GM12878 (cell line): ENCODE data around the gene RBM15B. TPM values are rescaled to one million over a fixed set of nuclear protein-coding genes. Genes with fewer than 3 reads are reported as not detected.

ENCODE experiments used
- ATAC-seq: fragments of 200-7000 bp; cut with Tn5 transposase; 3 replicates; pipeline ENCODE4 v1.9.1; 2020; ENCODE audit warnings: mild to moderate bottlenecking, moderate library complexity
- BruUV-seq: library from RNA; stranded (reverse); fragments of 400-500 nt; replicated peaks from 2 replicates; lab custom pipeline; 2021; lab: Mats Ljungman, UMichigan
- CTCF ChIA-PET: fragments of 300-600 bp; sonication (Branson Sonifier 250); formaldehyde crosslinking; extraction: SDS; loops from one replicate; lab custom pipeline; 2021; ENCODE audit warnings: inconsistent platforms; lab: Yijun Ruan, JAX
- POLR2A ChIA-PET: fragments of 350-600 bp; formaldehyde crosslinking; extraction: SDS; loops from one replicate; lab custom pipeline; 2021; ENCODE audit warnings: inconsistent platforms; lab: Charles Lee
- RAD21 ChIA-PET: fragments of 300-600 bp; sonication (Branson Sonifier 250); formaldehyde crosslinking; loops from one replicate; lab custom pipeline; 2023; ENCODE audit warnings: antibody characterized with exemption; ENCODE audit not compliant: unreplicated experiment; lab: Charles Lee
- SMC1A ChIA-PET: fragments of 300-600 bp; sonication (Branson Sonifier 250); formaldehyde crosslinking; loops from one replicate; lab custom pipeline; 2023; ENCODE audit not compliant: unreplicated experiment, uncharacterized antibody; lab: Charles Lee
- DNase-seq: peaks from one replicate; pipeline ENCODE4 v3.0.0-alpha.2; 2011; ENCODE audit warnings: low read depth, low spot score
- FAIRE-seq: peaks from 3 replicates; lab custom pipeline; 2011; peaks lifted over from hg19 to GRCh38; lab: Jason Lieb, UNC
- H2AFZ ChIP-seq: 2 replicates; pipeline ENCODE4 v1.6.0; 2011; ENCODE audit warnings: low read depth, low read length, control low read depth; ENCODE audit not compliant: control insufficient read depth
- H3K27ac ChIP-seq: 2 replicates; pipeline ENCODE4 v1.5.1; 2011; ENCODE audit warnings: control low read depth; ENCODE audit not compliant: control insufficient read depth, insufficient read depth
- H3K27me3 ChIP-seq, 2 experiments: replicated peaks in 1 of 2; 2 replicates each; pipeline versions ENCODE4 v1.6.0 to v1.6.1; 2011; ENCODE audit warnings: low read length in 1 of 2; ENCODE audit not compliant: control insufficient read depth in 2 of 2, insufficient read depth in 2 of 2
- H3K36me3 ChIP-seq, 2 experiments: 2 replicates each; pipeline ENCODE4 v1.5.1; 2011; ENCODE audit warnings: low read length in 1 of 2; ENCODE audit not compliant: control insufficient read depth in 2 of 2, insufficient read depth in 2 of 2
- H3K4me1 ChIP-seq: 2 replicates; pipeline ENCODE4 v1.6.1; 2011; ENCODE audit warnings: mild to moderate bottlenecking, low read length, moderate library complexity, mixed read lengths; ENCODE audit not compliant: control insufficient read depth, insufficient read depth
- H3K4me2 ChIP-seq: 2 replicates; pipeline ENCODE4 v1.6.0; 2011; ENCODE audit warnings: control low read depth; ENCODE audit not compliant: control insufficient read depth, insufficient read depth
- H3K4me3 ChIP-seq: fragments of 200-600 bp; sonication (generic); 2 replicates; pipeline ENCODE4 v1.5.1; 2016
- H3K79me2 ChIP-seq: 2 replicates; pipeline ENCODE4 v1.6.0; 2011; ENCODE audit warnings: low read length; ENCODE audit not compliant: control insufficient read depth, insufficient read depth
- H3K9ac ChIP-seq: 2 replicates; pipeline ENCODE4 v1.8.0; 2011; ENCODE audit warnings: low read length, control low read depth, mixed read lengths; ENCODE audit not compliant: control insufficient read depth, insufficient read depth
- H3K9me3 ChIP-seq: replicated peaks from 3 replicates; pipeline ENCODE4 v1.5.1; 2011; ENCODE audit warnings: mild to moderate bottlenecking, low read length; ENCODE audit not compliant: control insufficient read depth, insufficient read depth
- H4K20me1 ChIP-seq: 2 replicates; pipeline ENCODE4 v1.6.0; 2011; ENCODE audit not compliant: control insufficient read depth, insufficient read depth
- CBFB ChIP-seq: IDR thresholded peaks from 2 replicates; pipeline ENCODE4 v1.6.1; 2016; ENCODE audit warnings: antibody characterized with exemption, low read depth
- CREB1 ChIP-seq: IDR thresholded peaks from 2 replicates; pipeline ENCODE4 v1.6.1; 2012; ENCODE audit warnings: low read depth, mild to moderate bottlenecking, inconsistent platforms
- EGR1 ChIP-seq, 2 experiments: IDR thresholded peaks; 1 replicate in 1 of 2; 2 replicates in 1 of 2; pipeline ENCODE4 v1.6.1; 2011 to 2012; ENCODE audit warnings: low read depth in 2 of 2, low read length in 2 of 2, borderline replicate concordance in 1 of 2, mild to moderate bottlenecking in 1 of 2, moderate library complexity in 1 of 2
- EZH2 ChIP-seq: IDR thresholded peaks from 2 replicates; pipeline ENCODE4 v1.6.1; 2012; ENCODE audit warnings: low read depth, mild to moderate bottlenecking, control low read depth, inconsistent platforms, low read length, borderline replicate concordance; ENCODE audit not compliant: control insufficient read depth
- FOXK2 ChIP-seq: fragments of 450-650 bp; IDR thresholded peaks from 2 replicates; pipeline ENCODE4 v1.6.1; 2017; ENCODE audit warnings: mild to moderate bottlenecking, moderate library complexity
- KAT2A ChIP-seq: conservative IDR thresholded peaks from 2 replicates; pipeline ENCODE4 v1.6.1; 2011; ENCODE audit warnings: low read depth, low read length; ENCODE audit not compliant: control insufficient read depth
- NBN ChIP-seq: fragments of 450-650 bp; IDR thresholded peaks from 2 replicates; pipeline ENCODE4 v1.6.1; 2016
- NR2C1 ChIP-seq: fragments of 450-650 bp; IDR thresholded peaks from 2 replicates; pipeline ENCODE4 v1.6.1; 2017; ENCODE audit warnings: antibody characterized with exemption, mild to moderate bottlenecking, moderate library complexity
- SMAD5 ChIP-seq: IDR thresholded peaks from 2 replicates; pipeline ENCODE4 v1.6.1; 2016; ENCODE audit warnings: antibody characterized with exemption, low read depth
- SP1 ChIP-seq: IDR thresholded peaks from one replicate; pipeline ENCODE4 v1.6.1; 2011; ENCODE audit warnings: low read depth, low read length
- SRF ChIP-seq, 2 experiments: IDR thresholded peaks; 2 replicates each; pipeline ENCODE4 v1.6.1; 2011; ENCODE audit warnings: low read depth in 2 of 2, low read length in 2 of 2, mild to moderate bottlenecking in 1 of 2, moderate library complexity in 1 of 2
- TCF12 ChIP-seq: IDR thresholded peaks from 2 replicates; pipeline ENCODE4 v1.6.1; 2011; ENCODE audit warnings: low read depth, mild to moderate bottlenecking, low read length
- ZBED1 ChIP-seq: IDR thresholded peaks from 2 replicates; pipeline ENCODE4 v1.6.1; 2016; ENCODE audit warnings: borderline replicate concordance
- WGBS: methylation state at CpG from one replicate; pipeline ENCODE4 v1.1.6; 2016; ENCODE audit warnings: low lambda C conversion rate; ENCODE audit not compliant: insufficient replicate concordance, insufficient coverage; ENCODE audit errors: missing lambda C conversion rate; 5-methylcytosine and 5-hydroxymethylcytosine counted together
- in situ Hi-C: fragments of 300-500 bp; cut with MboI; formaldehyde crosslinking; loops from 9 replicates; pipeline ENCODE4 v1.14.3; 2018; ENCODE audit warnings: mixed read lengths
- intact Hi-C: fragments of 100-400 bp; cut with micrococcal nuclease; formaldehyde crosslinking; loops from one replicate; pipeline ENCODE4 v1.14.2; 2022; ENCODE audit not compliant: unreplicated experiment
- polyA plus RNA-seq, 11 experiments: library from polyadenylated mRNA; depleted of rRNA in 4 of 11; unstranded in 6 of 11; stranded (reverse) in 5 of 11; fragments of >200 nt; fragmentation: Nextera tagmentation in 4 of 11; fragmentation: Illumina TruSeq in 1 of 11; extraction: Ambion mirVana in 4 of 11; extraction: Trizol in 1 of 11; gene quantifications; 1 replicate in 1 of 11; 2 replicates in 10 of 11; pipeline versions ENCODE4 v1.2.1 to v1.2.3, GENCODE V29; 2011 to 2016; ENCODE audit warnings: inconsistent platforms in 2 of 11, missing spikeins in 2 of 11, low read depth in 1 of 11
- total RNA-seq, 4 experiments: library from RNA; depleted of rRNA in 3 of 4; stranded (reverse); fragments of >200 nt in 3 of 4; fragmentation: Illumina TruSeq in 1 of 4; extraction: Trizol in 1 of 4; gene quantifications; 2 replicates each; pipeline versions ENCODE4 v1.2.1 to v1.2.3, GENCODE V29; 2013 to 2021
- TF ChIP-seq, protein P1 (sequence below): fragments of 450-650 bp; IDR thresholded peaks from 2 replicates; pipeline ENCODE4 v1.6.1; 2017; ENCODE audit warnings: low read depth, mild to moderate bottlenecking, moderate library complexity
- TF ChIP-seq, protein P2 (sequence below): fragments of 450-650 bp; IDR thresholded peaks from 2 replicates; pipeline ENCODE4 v1.6.1; 2016; ENCODE audit warnings: mild to moderate bottlenecking
- TF ChIP-seq, protein P3 (sequence below): fragments of 450-650 bp; formaldehyde crosslinking; IDR thresholded peaks from 2 replicates; pipeline ENCODE4 v1.4.0; 2020; ENCODE audit warnings: mild to moderate bottlenecking, moderate library complexity

Gene RBM15B
- total and polyA plus RNA-seq, 10 of the 15 experiments (the other 5 are each of a cell fraction or from before 2014, with no cell fraction given) = 2.4 to 34.5 (median 19.1) TPM

DNA sequence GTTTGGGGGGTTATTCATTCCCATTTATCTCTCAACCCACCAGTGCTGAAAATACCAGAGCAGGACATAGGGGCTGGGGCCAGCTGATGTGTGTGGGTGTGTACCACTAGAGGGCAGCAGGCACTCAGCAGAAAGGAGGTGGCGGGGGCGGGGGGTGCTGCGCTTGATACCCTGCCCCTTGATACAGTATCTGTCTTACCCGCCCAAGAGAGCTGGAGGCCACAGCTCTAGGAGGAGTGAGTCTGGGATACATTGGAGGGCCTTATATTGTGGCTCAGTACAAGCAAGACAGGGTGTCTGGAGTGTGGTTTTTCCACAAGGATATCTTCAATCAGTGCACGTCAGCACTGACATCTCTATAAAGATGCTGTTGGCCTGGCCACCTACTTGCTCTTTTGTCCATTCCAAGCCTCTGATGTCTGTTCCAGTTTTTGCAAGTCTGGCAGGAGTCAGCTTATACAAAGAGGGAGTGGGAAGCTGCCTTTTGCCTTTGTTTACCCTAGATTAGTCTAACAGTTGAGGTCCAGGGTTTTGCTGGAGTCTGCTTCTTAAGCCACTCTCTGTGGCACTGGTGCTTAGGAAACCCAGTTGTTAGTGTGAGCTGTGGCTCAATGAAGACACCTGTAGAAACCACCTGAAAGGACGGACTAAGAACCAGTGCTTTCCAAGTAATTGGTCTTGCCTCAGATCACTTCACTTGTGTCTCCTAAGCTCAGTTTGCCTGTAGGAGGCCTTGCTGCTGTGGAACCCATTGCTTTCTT lies 1.5 kb upstream of the RBM15B start:
- H3K27me3 ChIP-seq = no peaks in the 10 kb centered on the region
- FAIRE-seq = peak; percentile 65
- H2AFZ ChIP-seq = no peak overlapping the region
- RAD21 ChIA-PET = interaction anchor here (1.4 to 1.7 kb wide), 3 partner anchors 110 to 409 kb away, joined by 5 to 8 read pairs (median 5); partner anchors contain the start of gene DCAF1
- ATAC-seq = peak; percentile 7; the same call in 2 of the 3 replicates
- peaks cover 13% of the 10 kb centered on the region; the same call in 1 of the 2 replicates for H4K20me1 ChIP-seq
- no peak for DNase-seq
- peaks cover 24% of the 10 kb centered on the region for H3K4me1 ChIP-seq
- H3K4me3 ChIP-seq = no peak overlapping the region
- CTCF ChIA-PET = interaction anchor here (0.6 to 4.4 kb wide), 21 partner anchors 12 to 1039 kb away, joined by 3 to 37 read pairs (median 5); partner anchors contain the start of genes C3orf18, CISH, CYB561D2 and DCAF1
- 24% methylated on average over 6 of the region's 6 CpGs for WGBS
- H3K9me3 ChIP-seq = no peaks in the 10 kb centered on the region
- intact Hi-C loops (loop anchor here (5.0 kb wide), 4 partner anchors 108 to 822 kb away; partner anchors contain the start of genes C3orf18, HEMK1 and TEX264), in situ Hi-C loops (loop anchor here (5.0 to 10.0 kb wide), 3 partner anchors 293 to 1055 kb away; partner anchors contain the start of genes CYB561D2, NPRL2 and TMEM115)
- no peak overlapping the region for H3K27ac ChIP-seq
- peaks cover 69% of the 10 kb centered on the region for H3K79me2 ChIP-seq
- SMC1A ChIA-PET = interaction anchor here (0.7 to 2.0 kb wide), 5 partner anchors 26 to 776 kb away, joined by 3 to 13 read pairs (median 3); partner anchors contain the start of gene DCAF1
- POLR2A ChIA-PET = interaction anchor here (2.1 kb wide), 1 partner anchor 110 kb away, joined by 6 read pairs; the partner anchor contains the start of gene DCAF1
- no peak overlapping the region for H3K9ac ChIP-seq
- peaks cover 15 to 30% of the 10 kb centered on the region in 2 experiments for H3K36me3 ChIP-seq
- no peak overlapping the region for H3K4me2 ChIP-seq
- no TSS peak for BruUV-seq
- TF ChIP-seq ZBED1 (no peak), FOXK2 (no peak), EGR1 (IDR thresholded peaks at IDR 0.05; ENCODE audit: borderline replicate concordance in 1 of 2, low read depth in 2 of 2, low read length in 2 of 2) (peak; percentile 32 to 94), NBN (no peak), CBFB (no peak), KAT2A (no peak), NR2C1 (no peak), EZH2 (no peak), TCF12 (0 out of 2 replicates have a peak, but pooled peaks have one; percentile 38), CREB1 (peak; percentile 26; the same call in 1 of the 2 replicates), SP1 (no peak), SMAD5 (no peak), SRF (IDR thresholded peaks at IDR 0.05; ENCODE audit: low read depth in 2 of 2, low read length in 2 of 2) (no peak)
- TF ChIP-seq, protein P1, sequence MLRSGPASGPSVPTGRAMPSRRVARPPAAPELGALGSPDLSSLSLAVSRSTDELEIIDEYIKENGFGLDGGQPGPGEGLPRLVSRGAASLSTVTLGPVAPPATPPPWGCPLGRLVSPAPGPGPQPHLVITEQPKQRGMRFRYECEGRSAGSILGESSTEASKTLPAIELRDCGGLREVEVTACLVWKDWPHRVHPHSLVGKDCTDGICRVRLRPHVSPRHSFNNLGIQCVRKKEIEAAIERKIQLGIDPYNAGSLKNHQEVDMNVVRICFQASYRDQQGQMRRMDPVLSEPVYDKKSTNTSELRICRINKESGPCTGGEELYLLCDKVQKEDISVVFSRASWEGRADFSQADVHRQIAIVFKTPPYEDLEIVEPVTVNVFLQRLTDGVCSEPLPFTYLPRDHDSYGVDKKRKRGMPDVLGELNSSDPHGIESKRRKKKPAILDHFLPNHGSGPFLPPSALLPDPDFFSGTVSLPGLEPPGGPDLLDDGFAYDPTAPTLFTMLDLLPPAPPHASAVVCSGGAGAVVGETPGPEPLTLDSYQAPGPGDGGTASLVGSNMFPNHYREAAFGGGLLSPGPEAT = no peak
- TF ChIP-seq, protein P2, sequence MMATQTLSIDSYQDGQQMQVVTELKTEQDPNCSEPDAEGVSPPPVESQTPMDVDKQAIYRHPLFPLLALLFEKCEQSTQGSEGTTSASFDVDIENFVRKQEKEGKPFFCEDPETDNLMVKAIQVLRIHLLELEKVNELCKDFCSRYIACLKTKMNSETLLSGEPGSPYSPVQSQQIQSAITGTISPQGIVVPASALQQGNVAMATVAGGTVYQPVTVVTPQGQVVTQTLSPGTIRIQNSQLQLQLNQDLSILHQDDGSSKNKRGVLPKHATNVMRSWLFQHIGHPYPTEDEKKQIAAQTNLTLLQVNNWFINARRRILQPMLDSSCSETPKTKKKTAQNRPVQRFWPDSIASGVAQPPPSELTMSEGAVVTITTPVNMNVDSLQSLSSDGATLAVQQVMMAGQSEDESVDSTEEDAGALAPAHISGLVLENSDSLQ = no peak
- TF ChIP-seq, protein P3, sequence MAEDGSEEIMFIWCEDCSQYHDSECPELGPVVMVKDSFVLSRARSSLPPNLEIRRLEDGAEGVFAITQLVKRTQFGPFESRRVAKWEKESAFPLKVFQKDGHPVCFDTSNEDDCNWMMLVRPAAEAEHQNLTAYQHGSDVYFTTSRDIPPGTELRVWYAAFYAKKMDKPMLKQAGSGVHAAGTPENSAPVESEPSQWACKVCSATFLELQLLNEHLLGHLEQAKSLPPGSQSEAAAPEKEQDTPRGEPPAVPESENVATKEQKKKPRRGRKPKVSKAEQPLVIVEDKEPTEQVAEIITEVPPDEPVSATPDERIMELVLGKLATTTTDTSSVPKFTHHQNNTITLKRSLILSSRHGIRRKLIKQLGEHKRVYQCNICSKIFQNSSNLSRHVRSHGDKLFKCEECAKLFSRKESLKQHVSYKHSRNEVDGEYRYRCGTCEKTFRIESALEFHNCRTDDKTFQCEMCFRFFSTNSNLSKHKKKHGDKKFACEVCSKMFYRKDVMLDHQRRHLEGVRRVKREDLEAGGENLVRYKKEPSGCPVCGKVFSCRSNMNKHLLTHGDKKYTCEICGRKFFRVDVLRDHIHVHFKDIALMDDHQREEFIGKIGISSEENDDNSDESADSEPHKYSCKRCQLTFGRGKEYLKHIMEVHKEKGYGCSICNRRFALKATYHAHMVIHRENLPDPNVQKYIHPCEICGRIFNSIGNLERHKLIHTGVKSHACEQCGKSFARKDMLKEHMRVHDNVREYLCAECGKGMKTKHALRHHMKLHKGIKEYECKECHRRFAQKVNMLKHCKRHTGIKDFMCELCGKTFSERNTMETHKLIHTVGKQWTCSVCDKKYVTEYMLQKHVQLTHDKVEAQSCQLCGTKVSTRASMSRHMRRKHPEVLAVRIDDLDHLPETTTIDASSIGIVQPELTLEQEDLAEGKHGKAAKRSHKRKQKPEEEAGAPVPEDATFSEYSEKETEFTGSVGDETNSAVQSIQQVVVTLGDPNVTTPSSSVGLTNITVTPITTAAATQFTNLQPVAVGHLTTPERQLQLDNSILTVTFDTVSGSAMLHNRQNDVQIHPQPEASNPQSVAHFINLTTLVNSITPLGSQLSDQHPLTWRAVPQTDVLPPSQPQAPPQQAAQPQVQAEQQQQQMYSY (CRISPR knock-in tag) = no peak
